Peyer's patch (tissue), 4 donors: ENCODE results near the gene HEXB. TPM values are rescaled to one million over a fixed set of nuclear protein-coding genes. Genes with fewer than 3 reads are reported as not detected.

Source experiments
- DNase-seq, 3 donors: peaks; one replicate each; pipeline ENCODE4 v3.0.0-alpha.2; 2017 to 2019
- H3K27ac ChIP-seq, 4 donors: fragments of 200-600 bp; sonication (generic); one replicate each; pipeline ENCODE4 v1.5.1; 2016 to 2019
- H3K27me3 ChIP-seq, 2 donors: fragments of 200-600 bp; sonication (generic); one replicate each; pipeline ENCODE4 v1.5.1; 2019
- H3K36me3 ChIP-seq, 3 donors: fragments of 200-600 bp; sonication (generic); one replicate each; pipeline ENCODE4 v1.5.1; 2016 to 2019
- H3K4me1 ChIP-seq, 4 donors: fragments of 200-600 bp; sonication (generic); one replicate each; pipeline ENCODE4 v1.5.1; 2016 to 2019
- H3K4me3 ChIP-seq, 4 donors: fragments of 200-600 bp; sonication (generic); 1 replicate in 3 of 4; 2 replicates in 1 of 4; pipeline ENCODE4 v1.5.1; 2016 to 2019; ENCODE audit warnings: mild to moderate bottlenecking in 1 of 4
- H3K9me3 ChIP-seq, 4 donors: fragments of 200-600 bp; sonication (generic); one replicate each; pipeline ENCODE4 v1.5.1; 2016 to 2019; ENCODE audit warnings: mild to moderate bottlenecking in 1 of 4
- CTCF ChIP-seq, 6 experiments: fragments of 450-650 bp in 4 of 6; fragments of 200-600 bp in 2 of 6; sonication (generic) in 1 of 6; IDR thresholded peaks; one replicate each; pipeline ENCODE4 v1.5.1; 2017 to 2019; ENCODE audit warnings: antibody characterized with exemption in 6 of 6, mild to moderate bottlenecking in 3 of 6, moderate library complexity in 1 of 6
- POLR2A ChIP-seq, 2 donors: fragments of 450-650 bp; IDR thresholded peaks; one replicate each; pipeline ENCODE4 v1.5.1; 2017; ENCODE audit warnings: antibody characterized with exemption in 2 of 2, mild to moderate bottlenecking in 2 of 2, moderate library complexity in 2 of 2
- total RNA-seq, 4 donors: library from RNA; depleted of rRNA; stranded (reverse); fragments of >200 nt; gene quantifications; one replicate each; pipeline ENCODE4 v1.1.0, GENCODE V29; 2016

Gene HEXB
- total RNA-seq, 4 donors from 2014 or later, result 99.0 to 143 (median 125) TPM

GRCh38 chr5:74639807-74640449 lies 45.1 kb upstream of the HEXB start:
- DNase-seq, result peak in 1 of 3 donors; percentile 74
- no peaks in the 10 kb centered on the region for H3K9me3 ChIP-seq
- peak in 3 of 6 experiments; percentile 28 to 38 (median 32) for TF ChIP-seq CTCF (IDR thresholded peaks at IDR 0.05)
- no peak for TF ChIP-seq POLR2A (IDR thresholded peaks at IDR 0.05)
- H3K4me1 ChIP-seq, result peaks cover 0 to 27% (median 3%) of the 10 kb centered on the region in 4 donors
- peaks cover 0 to 12% (median 0%) of the 10 kb centered on the region in 3 donors for H3K36me3 ChIP-seq
- peak overlapping the region; percentile 78 to 95 (median 90) for H3K27ac ChIP-seq
- H3K27me3 ChIP-seq, result no peaks in the 10 kb centered on the region
- peak overlapping the region; percentile 59 to 79 (median 76) for H3K4me3 ChIP-seq

- Histone ChIP-seq H3K27ac (peak within 1 kb of the TSS; percentile 78 to 95 (median 90)), H3K27me3 (no peaks in the 10 kb centered on the region), H3K4me3 (peak within 1 kb of the TSS; percentile 59 to 79 (median 76)), H3K4me1 (peaks cover 0 to 27% (median 3%) of the 10 kb centered on the region in 4 donors), H3K36me3 (peaks cover 0 to 6% (median 0%) of the 10 kb centered on the region in 3 donors), H3K9me3 (no peaks in the 10 kb centered on the region)
- DNase-seq, result peak; percentile 59 to 94 (median 91)
- TF ChIP-seq CTCF (IDR thresholded peaks at IDR 0.05), result peak in 5 of 6 experiments; percentile 14 to 91 (median 83)
- TF ChIP-seq POLR2A (IDR thresholded peaks at IDR 0.05), result peak; percentile 88 to 91
Measured at GRCh38 chr5:74640450-74640953, 44.5 kb upstream of the HEXB start, which contains the start of gene ENC1. Gene ENC1, minus strand, starts transcription at chr5:74640728. Its CDS starts 4,243 bp downstream, at chr5:74636485.

GRCh38 chr5:74640954-74641734 lies 43.9 kb upstream of the HEXB start:
- peak overlapping the region; percentile 59 to 79 (median 76) for H3K4me3 ChIP-seq
- TF ChIP-seq CTCF (IDR thresholded peaks at IDR 0.05), result peak in 1 of 6 experiments; percentile 4
- TF ChIP-seq POLR2A (IDR thresholded peaks at IDR 0.05), result peak in 1 of 2 donors; percentile 47

GRCh38 chr5:74641735-74642542 lies 43.1 kb upstream of the HEXB start:
- H3K4me1 ChIP-seq, result peaks cover 0 to 20% (median 3%) of the 10 kb centered on the region in 4 donors
- H3K27me3 ChIP-seq, result no peaks in the 10 kb centered on the region
- TF ChIP-seq POLR2A (IDR thresholded peaks at IDR 0.05), result no peak
- TF ChIP-seq CTCF (IDR thresholded peaks at IDR 0.05), result peak in 5 of 6 experiments; percentile 7 to 86 (median 78)
- H3K9me3 ChIP-seq, result no peaks in the 10 kb centered on the region
- peak; percentile 21 to 75 (median 63) for DNase-seq
- H3K4me3 ChIP-seq, result peak overlapping the region; percentile 59 to 79 (median 76)
- H3K27ac ChIP-seq, result peak overlapping the region; percentile 78 to 95 (median 90)
- no peaks in the 10 kb centered on the region for H3K36me3 ChIP-seq

More at GRCh38 chr5:74640954-74641734, 43.9 kb upstream of the HEXB start:
- Histone ChIP-seq H3K36me3 (no peaks in the 10 kb centered on the region), H3K9me3 (no peaks in the 10 kb centered on the region), H3K4me1 (peaks cover 0 to 27% (median 3%) of the 10 kb centered on the region in 4 donors), H3K27ac (peak overlapping the region; percentile 78 to 95 (median 90)), H3K27me3 (no peaks in the 10 kb centered on the region)
- peak; percentile 54 to 96 (median 93) for DNase-seq

- peak overlapping the region in 2 of 4 donors; percentile 94 to 95 for H3K27ac ChIP-seq
- no peaks in the 10 kb centered on the region for H3K9me3 ChIP-seq
- H3K4me1 ChIP-seq, result peaks cover 0 to 14% (median 3%) of the 10 kb centered on the region in 4 donors
- no peak for DNase-seq
- no peaks in the 10 kb centered on the region for H3K36me3 ChIP-seq
- H3K27me3 ChIP-seq, result no peaks in the 10 kb centered on the region
- no peak overlapping the region for H3K4me3 ChIP-seq
- TF ChIP-seq POLR2A (IDR thresholded peaks at IDR 0.05) (no peak), CTCF (IDR thresholded peaks at IDR 0.05) (no peak)
Measured at GRCh38 chr5:74642543-74642863, 42.5 kb upstream of the HEXB start.
